HG03064 (cell line): Measurements from ENCODE around the gene BAZ2B.

Source experiments
- ATAC-seq: cut with Tn5 transposase; IDR thresholded peaks from one replicate; pipeline ENCODE4 v1.9.1; 2021; ENCODE audit warnings: low read depth; ENCODE audit not compliant: unreplicated experiment

BAZ2B gene

GRCh38 chr2:159283529-159283928 lies 332.8 kb downstream of the BAZ2B start:
- no peak for ATAC-seq

DNA sequence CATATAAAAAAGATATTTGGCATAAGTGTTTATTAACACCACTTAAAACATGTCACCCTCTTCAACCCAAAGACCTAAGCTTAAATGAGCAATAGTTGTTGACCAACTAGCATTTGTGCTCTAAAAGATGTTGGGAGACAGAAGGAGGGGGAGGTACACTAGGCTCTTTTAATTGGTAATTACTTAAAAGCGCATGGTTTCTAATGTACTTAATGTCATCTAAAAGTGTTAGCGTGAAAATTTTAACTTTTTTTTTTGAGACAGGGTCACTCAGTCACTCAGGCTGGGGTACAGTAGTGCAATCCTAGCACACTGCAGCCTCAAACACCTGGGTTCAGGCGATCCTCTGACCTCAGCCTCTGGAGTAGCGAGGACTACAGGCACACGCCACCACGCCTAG lies 335.3 kb downstream of the BAZ2B start:
- ATAC-seq = no peak

GRCh38 chr2:159279700-159280099 lies 336.6 kb downstream of the BAZ2B start:
- no peak for ATAC-seq

DNA sequence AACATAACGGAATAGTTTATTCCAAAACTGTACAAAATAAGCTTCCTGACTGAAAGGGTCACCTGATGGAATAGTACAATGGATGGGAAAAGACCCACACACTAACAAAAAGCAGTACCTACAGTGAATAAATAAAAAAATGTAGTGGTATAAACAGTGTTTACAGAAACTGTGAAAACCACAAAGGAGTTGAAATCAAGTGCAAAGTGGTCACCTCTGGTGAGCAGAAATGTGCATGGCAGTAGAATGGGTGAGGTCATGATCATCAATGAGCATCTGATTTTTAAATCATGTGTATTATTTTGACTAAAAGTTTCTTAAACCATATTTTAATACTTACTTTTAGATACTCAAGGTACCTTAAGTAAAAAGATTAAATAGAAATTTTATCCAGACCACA lies 341.2 kb downstream of the BAZ2B start:
- no peak for ATAC-seq

DNA sequence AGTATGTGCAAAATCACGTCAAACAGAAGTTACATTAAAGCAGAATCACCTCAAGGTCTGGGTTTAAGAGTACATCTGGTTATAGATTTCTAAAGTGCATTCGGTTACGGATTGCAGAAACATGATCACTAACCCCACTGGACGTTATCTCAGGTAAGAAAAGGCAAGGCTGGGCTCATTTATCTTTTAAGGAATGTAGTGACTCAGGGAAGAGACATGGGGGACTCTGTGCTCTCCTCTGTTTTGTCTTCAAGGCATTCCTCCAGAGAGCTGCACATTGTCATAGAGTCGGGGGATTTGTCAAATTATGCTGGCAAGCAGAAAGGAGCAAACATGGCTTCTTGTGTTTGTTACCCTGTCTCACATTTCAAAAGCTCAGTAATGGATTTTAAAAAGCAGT lies 344.2 kb downstream of the BAZ2B start:
- ATAC-seq = no peak

GRCh38 chr2:159270744-159271379 lies 345.5 kb downstream of the BAZ2B start:
- ATAC-seq = no peak
